ENCODE data around the gene SPHK2. TPM values are rescaled to one million over a fixed set of nuclear protein-coding genes. Genes with fewer than 3 reads are reported as not detected.

SPHK2 gene
- polyA plus RNA-seq, 1 donor from 2014 or later, result 11.0 TPM

DNA sequence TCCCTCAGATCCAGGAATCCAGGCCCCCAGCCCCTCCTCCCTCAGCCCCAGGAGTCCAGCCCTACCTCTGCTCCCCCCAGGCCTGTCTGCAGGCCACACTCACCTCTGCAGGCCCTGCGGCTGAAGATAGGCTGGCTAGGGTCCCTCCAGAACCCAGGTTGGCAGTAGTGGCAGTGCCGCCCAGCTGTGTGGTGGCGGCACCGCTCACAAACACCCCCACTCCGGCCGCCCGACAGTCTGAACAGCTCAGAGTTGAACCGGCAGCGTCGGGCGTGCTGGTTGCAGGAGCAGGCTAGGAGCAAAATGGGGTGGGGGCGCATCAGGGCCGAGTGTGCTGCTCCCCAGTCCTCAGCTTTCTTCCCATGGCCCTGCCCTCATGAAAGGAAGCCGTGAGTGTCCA lies 45.2 kb downstream of the SPHK2 start:
- no peak overlapping the region for H3K4me3 Mint-ChIP-seq
- H3K36me3 Mint-ChIP-seq, result no peaks in the 10 kb centered on the region
- peaks cover 6 to 10% (median 6%) of the 10 kb centered on the region in 3 donors for H3K4me1 Mint-ChIP-seq
- no peak overlapping the region for H3K27ac Mint-ChIP-seq
- no peaks in the 10 kb centered on the region for H3K9me3 Mint-ChIP-seq
- H3K27me3 Mint-ChIP-seq, result no peaks in the 10 kb centered on the region

DNA sequence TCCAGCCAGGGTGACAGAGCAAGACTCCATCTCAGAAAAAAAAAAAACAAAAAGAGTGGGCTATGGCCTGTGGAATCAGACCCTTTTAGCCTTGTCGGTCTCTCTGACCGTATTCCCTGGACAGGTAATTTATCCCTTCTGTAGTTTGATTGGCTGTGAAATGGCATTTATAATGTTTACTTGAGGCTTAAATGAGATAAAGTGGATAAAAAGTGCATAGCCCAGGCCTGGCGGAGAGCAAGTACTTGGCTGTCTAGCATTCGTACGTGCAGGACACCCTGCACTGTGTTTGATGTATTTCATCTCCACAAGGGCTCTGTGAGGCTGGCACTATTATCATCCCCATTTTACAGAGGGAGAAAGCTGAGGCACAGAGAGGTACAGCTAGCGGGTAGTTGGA lies 46.5 kb downstream of the SPHK2 start:
- Mint-ChIP-seq H3K36me3 (no peaks in the 10 kb centered on the region), H3K27me3 (no peaks in the 10 kb centered on the region), H3K4me1 (peaks cover 5% of the 10 kb centered on the region in 3 donors), H3K27ac (no peak overlapping the region), H3K9me3 (no peaks in the 10 kb centered on the region), H3K4me3 (no peak overlapping the region)

- Mint-ChIP-seq H3K4me3 (no peak overlapping the region), H3K4me1 (no peaks in the 10 kb centered on the region), H3K36me3 (no peaks in the 10 kb centered on the region), H3K27me3 (no peaks in the 10 kb centered on the region), H3K9me3 (no peaks in the 10 kb centered on the region), H3K27ac (no peak overlapping the region)
Observed at GRCh38 chr19:48668332-48668731, 49.0 kb downstream of the SPHK2 start.

DNA sequence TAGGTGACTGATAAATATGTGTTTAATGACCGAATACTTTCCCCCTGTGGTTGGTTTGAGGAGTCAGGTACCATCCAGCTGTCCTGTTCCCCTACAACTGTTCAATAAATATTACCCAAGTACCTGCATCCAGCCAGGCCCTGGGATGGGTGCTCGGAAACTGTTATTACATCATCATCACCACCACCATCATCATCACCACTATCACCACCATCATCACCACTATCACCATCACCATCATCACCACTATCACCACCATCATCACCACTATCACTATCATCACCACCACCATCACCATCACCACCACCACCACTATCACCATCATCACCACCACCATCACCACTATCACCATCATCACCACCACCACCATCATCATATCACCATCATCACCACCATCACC lies 49.5 kb downstream of the SPHK2 start:
- Mint-ChIP-seq H3K27ac (no peak overlapping the region), H3K36me3 (no peaks in the 10 kb centered on the region), H3K9me3 (no peaks in the 10 kb centered on the region), H3K4me1 (no peaks in the 10 kb centered on the region), H3K27me3 (no peaks in the 10 kb centered on the region), H3K4me3 (no peak overlapping the region)

DNA sequence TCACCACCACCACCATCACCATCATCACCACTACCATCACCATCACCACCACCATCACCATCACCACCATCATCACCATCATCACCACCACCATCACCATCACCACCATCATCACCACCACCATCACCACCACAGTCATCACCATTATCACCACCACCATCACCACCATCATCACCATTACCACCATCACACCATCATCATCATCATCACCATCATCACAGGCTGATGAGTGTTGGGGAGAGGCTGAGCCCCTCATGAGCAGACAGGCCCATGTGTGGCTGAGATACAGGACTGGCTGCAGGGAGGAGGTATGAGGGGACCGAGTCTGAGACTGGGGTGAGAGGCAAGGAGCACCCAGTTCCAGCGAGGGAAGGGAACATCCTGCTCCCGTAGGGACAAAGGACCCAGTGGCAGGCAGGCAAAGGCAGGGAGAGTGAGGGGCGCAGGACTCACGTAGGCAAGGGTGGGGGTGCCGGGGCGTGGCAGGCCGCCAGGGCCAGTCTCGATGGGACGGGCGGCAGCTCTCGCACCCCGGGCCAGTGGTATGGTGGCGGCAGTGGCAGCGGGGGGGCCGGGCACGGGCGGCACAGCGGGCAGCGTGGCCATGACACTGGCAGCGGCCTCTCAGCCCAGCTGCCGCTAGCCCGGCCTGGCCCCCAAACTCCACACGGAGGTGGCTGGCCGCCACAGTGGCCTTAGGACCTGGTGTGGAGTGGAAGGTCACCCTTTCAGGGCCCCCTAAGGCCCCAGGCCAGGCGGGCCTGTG lies 50.8 kb downstream of the SPHK2 start:
- Mint-ChIP-seq H3K4me1 (peaks cover under 1 to 1% (median 1%) of the 10 kb centered on the region in 3 donors), H3K9me3 (no peaks in the 10 kb centered on the region), H3K27me3 (no peaks in the 10 kb centered on the region), H3K27ac (peak overlapping the region in 1 of 3 donors; percentile 31), H3K36me3 (no peaks in the 10 kb centered on the region), H3K4me3 (peak overlapping the region in 1 of 4 donors; percentile 75)

DNA sequence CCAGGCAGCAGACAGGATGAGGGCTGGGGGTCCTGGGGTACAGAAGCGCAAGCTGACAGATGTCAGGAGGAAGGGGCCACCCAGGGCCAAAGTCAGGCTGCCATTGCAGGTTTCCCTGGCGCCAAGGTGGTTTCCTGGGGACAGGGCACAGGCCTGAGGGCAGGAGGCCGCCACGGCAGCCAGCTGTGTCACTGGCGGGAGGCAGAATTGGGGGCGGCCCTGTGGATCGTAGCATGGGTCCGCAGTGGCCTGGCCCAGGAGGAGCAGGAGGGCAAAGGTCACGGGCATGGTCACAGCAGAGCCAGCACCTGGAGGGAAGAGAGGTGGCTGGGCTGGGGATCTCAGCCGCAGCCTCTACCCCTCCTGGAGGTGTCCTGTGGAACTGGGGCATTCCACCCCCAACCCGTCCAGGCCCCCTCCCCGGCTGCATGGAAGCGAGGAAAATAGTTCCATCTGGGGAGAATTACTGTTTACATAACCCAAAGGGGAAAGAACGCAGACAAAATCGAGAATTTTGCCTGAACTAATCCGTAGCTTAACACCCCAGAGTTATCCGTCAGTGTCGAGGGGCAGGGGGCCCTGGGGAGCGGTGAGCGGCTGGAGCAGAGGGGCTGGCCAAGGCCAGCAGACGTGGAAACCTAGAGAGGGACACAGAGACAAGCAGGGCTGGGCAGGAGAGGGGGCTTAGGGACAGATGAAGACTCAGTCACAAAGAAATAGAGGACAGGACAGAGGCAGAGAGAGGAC lies 51.6 kb downstream of the SPHK2 start:
- Mint-ChIP-seq H3K4me1 (peaks cover 5 to 6% (median 5%) of the 10 kb centered on the region in 3 donors), H3K27ac (no peak overlapping the region), H3K4me3 (no peak overlapping the region), H3K9me3 (no peaks in the 10 kb centered on the region), H3K36me3 (no peaks in the 10 kb centered on the region), H3K27me3 (no peaks in the 10 kb centered on the region)

DNA sequence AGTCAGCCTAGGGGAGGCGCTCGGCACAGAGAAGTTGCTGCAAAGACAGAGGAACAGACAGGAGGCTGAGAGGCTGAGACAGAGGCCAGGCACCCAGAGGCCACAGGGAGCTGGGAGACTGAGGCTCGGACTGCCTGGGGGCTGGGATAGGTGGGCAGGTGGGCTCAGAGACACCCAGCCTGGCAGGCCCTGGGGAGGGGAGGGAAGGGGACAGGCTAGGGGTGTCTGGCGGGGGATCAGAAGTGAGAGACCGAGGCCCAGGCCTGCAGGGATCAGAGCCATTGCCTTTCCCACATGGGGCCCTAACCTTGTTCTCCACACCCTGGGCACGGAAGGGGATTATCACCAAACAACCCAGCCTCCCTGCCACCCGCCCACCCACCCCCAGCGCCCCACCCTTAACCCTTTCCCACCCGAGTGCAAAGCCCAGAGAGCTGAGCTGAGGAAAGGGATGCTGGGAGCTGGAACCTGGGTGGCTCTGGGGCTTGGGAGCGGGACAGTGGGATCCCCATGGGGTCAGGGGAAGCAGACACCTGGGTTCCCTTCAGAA lies 52.2 kb downstream of the SPHK2 start:
- no peaks in the 10 kb centered on the region for H3K36me3 Mint-ChIP-seq
- H3K27me3 Mint-ChIP-seq, result no peaks in the 10 kb centered on the region
- H3K27ac Mint-ChIP-seq, result no peak overlapping the region
- H3K4me1 Mint-ChIP-seq, result peaks cover 5 to 6% (median 5%) of the 10 kb centered on the region in 3 donors
- no peaks in the 10 kb centered on the region for H3K9me3 Mint-ChIP-seq
- H3K4me3 Mint-ChIP-seq, result no peak overlapping the region

DNA sequence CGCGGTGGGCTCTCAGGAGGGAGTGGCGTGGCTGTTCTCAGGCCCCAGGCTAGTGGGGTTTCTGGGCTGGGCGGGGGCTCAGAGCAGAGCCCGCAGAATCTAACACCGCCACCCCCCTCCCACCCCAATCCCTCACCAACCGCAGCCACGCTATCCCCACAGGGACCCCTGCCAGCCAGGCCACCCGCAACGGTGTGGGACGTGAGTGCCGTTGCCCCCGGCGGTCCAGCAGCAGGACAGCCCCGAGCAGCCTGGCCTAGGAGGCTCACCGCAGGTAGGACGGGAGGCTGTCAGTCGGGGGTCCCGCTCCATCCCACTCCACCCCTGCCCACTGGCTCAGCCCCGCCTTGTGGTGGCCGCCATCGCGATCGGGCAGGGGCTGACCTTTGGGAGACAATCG lies 53.7 kb downstream of the SPHK2 start, which contains the start of gene NTN5:
NTN5 (minus strand) TSS at position 24 of the 400 bp plus-strand sequence. CDS start 2,031 bp downstream, outside the sequence.
- no peaks in the 10 kb centered on the region for H3K27me3 Mint-ChIP-seq
- H3K36me3 Mint-ChIP-seq, result no peaks in the 10 kb centered on the region
- H3K4me3 Mint-ChIP-seq, result no peak within 1 kb of the TSS
- peaks cover 5 to 6% (median 5%) of the 10 kb centered on the region in 3 donors for H3K4me1 Mint-ChIP-seq
- H3K27ac Mint-ChIP-seq, result no peak within 1 kb of the TSS
- H3K9me3 Mint-ChIP-seq, result no peaks in the 10 kb centered on the region

GRCh38 chr19:48673436-48674100 lies 54.3 kb downstream of the SPHK2 start:
- H3K27me3 Mint-ChIP-seq, result no peaks in the 10 kb centered on the region
- peaks cover 5 to 6% (median 5%) of the 10 kb centered on the region in 3 donors for H3K4me1 Mint-ChIP-seq
- H3K27ac Mint-ChIP-seq, result no peak overlapping the region
- no peaks in the 10 kb centered on the region for H3K36me3 Mint-ChIP-seq
- no peak overlapping the region for H3K4me3 Mint-ChIP-seq
- H3K9me3 Mint-ChIP-seq, result no peaks in the 10 kb centered on the region

DNA sequence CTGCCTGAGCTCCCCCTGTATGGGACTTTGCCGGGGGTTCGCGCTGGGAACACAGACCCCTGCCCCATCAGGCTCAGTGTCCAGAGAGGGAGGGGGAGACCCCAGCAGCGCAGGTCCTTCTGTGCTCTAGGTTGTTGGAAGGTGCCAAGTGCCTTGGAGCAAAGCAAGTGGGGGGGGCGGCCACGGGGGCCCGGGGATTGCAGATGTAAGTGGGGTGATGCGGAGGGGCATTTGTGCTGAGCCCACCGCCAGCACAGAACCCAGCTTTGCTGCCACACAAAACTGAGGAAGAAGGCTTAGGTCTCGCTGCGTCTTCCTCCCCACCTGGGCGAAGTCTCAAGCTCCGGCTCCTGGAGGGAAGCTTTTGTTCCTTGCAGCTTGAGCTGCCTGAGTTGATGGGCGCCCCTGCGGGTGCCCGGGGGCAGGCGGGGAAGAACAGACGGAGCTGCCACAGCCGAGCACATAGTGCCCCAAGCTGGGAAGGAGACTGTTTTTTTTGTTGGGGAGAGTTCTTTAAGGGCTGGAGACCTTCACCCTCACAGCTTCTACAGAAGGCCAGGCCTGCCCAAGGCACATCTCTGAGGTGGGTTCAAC lies 55.0 kb downstream of the SPHK2 start:
- Mint-ChIP-seq H3K27me3 (no peaks in the 10 kb centered on the region), H3K36me3 (no peaks in the 10 kb centered on the region), H3K4me1 (peaks cover 5 to 6% (median 5%) of the 10 kb centered on the region in 3 donors), H3K4me3 (no peak overlapping the region), H3K9me3 (no peaks in the 10 kb centered on the region), H3K27ac (peak overlapping the region in 1 of 3 donors; percentile 64)

- Mint-ChIP-seq H3K27me3 (no peaks in the 10 kb centered on the region), H3K27ac (peak overlapping the region in 1 of 3 donors; percentile 64), H3K4me1 (peaks cover 5 to 6% (median 5%) of the 10 kb centered on the region in 3 donors), H3K4me3 (no peak overlapping the region), H3K9me3 (no peaks in the 10 kb centered on the region), H3K36me3 (no peaks in the 10 kb centered on the region)
Observed at GRCh38 chr19:48674921-48675824, 55.9 kb downstream of the SPHK2 start.

DNA sequence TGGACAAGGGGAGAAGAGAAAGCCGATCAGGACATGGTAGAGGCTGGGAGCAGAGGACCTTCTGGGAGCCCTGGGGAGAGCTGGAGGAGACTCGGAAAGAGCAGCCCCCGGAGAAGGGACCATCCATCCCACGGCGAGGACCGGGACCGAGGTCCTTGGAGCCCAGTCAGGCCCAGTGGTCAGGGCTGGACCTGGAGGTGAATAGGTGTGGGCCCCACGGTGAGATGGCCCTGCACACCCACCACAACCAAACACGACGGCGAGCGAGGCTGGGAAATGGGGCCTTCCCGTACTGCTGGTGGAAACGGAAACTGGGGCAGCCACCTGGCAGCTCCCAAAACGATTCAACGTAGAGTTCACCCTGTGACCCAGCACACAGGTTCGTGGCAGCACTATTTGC lies 57.2 kb downstream of the SPHK2 start:
- Mint-ChIP-seq H3K27me3 (no peaks in the 10 kb centered on the region), H3K4me3 (no peak overlapping the region), H3K9me3 (no peaks in the 10 kb centered on the region), H3K4me1 (peaks cover 5 to 6% (median 5%) of the 10 kb centered on the region in 3 donors), H3K27ac (peak overlapping the region in 1 of 3 donors; percentile 35), H3K36me3 (no peaks in the 10 kb centered on the region)

GRCh38 chr19:48676887-48677286 lies 57.6 kb downstream of the SPHK2 start:
- peaks cover 1% of the 10 kb centered on the region for H3K36me3 Mint-ChIP-seq
- H3K4me1 Mint-ChIP-seq, result peaks cover 5 to 6% (median 5%) of the 10 kb centered on the region in 3 donors
- no peak overlapping the region for H3K27ac Mint-ChIP-seq
- no peaks in the 10 kb centered on the region for H3K9me3 Mint-ChIP-seq
- no peaks in the 10 kb centered on the region for H3K27me3 Mint-ChIP-seq
- peak overlapping the region in 1 of 4 donors; percentile 57 for H3K4me3 Mint-ChIP-seq

GRCh38 chr19:48678201-48678600 lies 58.9 kb downstream of the SPHK2 start:
- peaks cover 1% of the 10 kb centered on the region for H3K27me3 Mint-ChIP-seq
- H3K36me3 Mint-ChIP-seq, result peaks cover 1% of the 10 kb centered on the region
- H3K9me3 Mint-ChIP-seq, result no peaks in the 10 kb centered on the region
- H3K4me1 Mint-ChIP-seq, result peaks cover 5 to 6% (median 5%) of the 10 kb centered on the region in 3 donors
- H3K4me3 Mint-ChIP-seq, result no peak overlapping the region
- H3K27ac Mint-ChIP-seq, result no peak overlapping the region

Data from IgD-negative memory B cell (primary cell).